Body of pancreas (tissue), 4 donors: Measurements from ENCODE around the gene ILDR1. TPM values are rescaled to one million over a fixed set of nuclear protein-coding genes. Genes with fewer than 3 reads are reported as not detected.

ENCODE experiments used
- ATAC-seq: fragments of 150-250 bp; one replicate; pipeline ENCODE4 v1.9.1; 2016
- DNase-seq, 4 donors: peaks; one replicate each; pipeline ENCODE4 v3.0.0-alpha.2; 2019
- H3K27ac ChIP-seq, 4 donors: fragments of 200-600 bp; sonication (generic); 1 replicate in 3 of 4; 2 replicates in 1 of 4; pipeline versions ENCODE4 v1.5.1 to v1.6.1; 2016 to 2019; ENCODE audit warnings: mild to moderate bottlenecking in 1 of 4, mixed read lengths in 1 of 4, moderate library complexity in 1 of 4
- H3K27me3 ChIP-seq, 2 donors: fragments of 200-600 bp; sonication (generic); one replicate each; pipeline ENCODE4 v1.6.0; 2016; ENCODE audit warnings: mild to moderate bottlenecking in 1 of 2
- H3K36me3 ChIP-seq, 2 donors: fragments of 200-600 bp; sonication (generic); replicated peaks in 1 of 2; 2 replicates each; pipeline ENCODE4 v1.5.1; 2016; ENCODE audit warnings: low read depth in 2 of 2; ENCODE audit not compliant: insufficient read depth in 1 of 2
- H3K4me1 ChIP-seq: fragments of 200-600 bp; sonication (generic); one replicate; pipeline ENCODE4 v1.6.0; 2016
- H3K4me3 ChIP-seq, 2 donors: fragments of 200-600 bp; sonication (generic); 1 replicate in 1 of 2; 2 replicates in 1 of 2; pipeline ENCODE4 v1.5.1; 2016 to 2019
- H3K9me3 ChIP-seq, 3 donors: fragments of 200-600 bp; sonication (generic); 1 replicate in 2 of 3; 2 replicates in 1 of 3; pipeline ENCODE4 v1.5.1; 2016
- POLR2A ChIP-seq, 3 donors: fragments of 450-650 bp; IDR thresholded peaks; one replicate each; pipeline ENCODE4 v1.6.1; 2016; ENCODE audit warnings: antibody characterized with exemption in 3 of 3, mild to moderate bottlenecking in 2 of 3
- WGBS, 2 donors: methylation state at CpG; one replicate each; pipeline ENCODE4 v1.1.5; 2017; 5-methylcytosine and 5-hydroxymethylcytosine counted together
- intact Hi-C: fragments of 100-400 bp; cut with DNase I; formaldehyde crosslinking; loops from one replicate; pipeline ENCODE4 v1.15.1; 2023
- total RNA-seq, 2 donors: library from RNA; depleted of rRNA; stranded (reverse); fragments of >200 nt; gene quantifications; one replicate each; pipeline ENCODE4 v1.1.0, GENCODE V29; 2016
- TF ChIP-seq, protein P1 (sequence below), 7 experiments: fragments of 450-650 bp in 4 of 7; fragments of 200-600 bp in 3 of 7; sonication (generic) in 3 of 7; IDR thresholded peaks; one replicate each; pipeline ENCODE4 v1.5.1; 2016 to 2019; ENCODE audit warnings: antibody characterized with exemption in 7 of 7

The ILDR1 gene
- total RNA-seq, 2 donors from 2014 or later: 2.9 to 4.6 TPM

- WGBS, 2 donors: 85 to 95% methylated on average over 2 of the region's 2 CpGs
- ATAC-seq (no peak), DNase-seq (no peak)
- Histone ChIP-seq H3K9me3 (no peaks in the 10 kb centered on the region), H3K4me3 (no peak overlapping the region), H3K36me3 (no peaks in the 10 kb centered on the region), H3K27me3 (no peaks in the 10 kb centered on the region), H3K27ac (no peak overlapping the region), H3K4me1 (peaks cover 8% of the 10 kb centered on the region)
- no peak for TF ChIP-seq POLR2A (IDR thresholded peaks at IDR 0.05)
- TF ChIP-seq, protein P1, sequence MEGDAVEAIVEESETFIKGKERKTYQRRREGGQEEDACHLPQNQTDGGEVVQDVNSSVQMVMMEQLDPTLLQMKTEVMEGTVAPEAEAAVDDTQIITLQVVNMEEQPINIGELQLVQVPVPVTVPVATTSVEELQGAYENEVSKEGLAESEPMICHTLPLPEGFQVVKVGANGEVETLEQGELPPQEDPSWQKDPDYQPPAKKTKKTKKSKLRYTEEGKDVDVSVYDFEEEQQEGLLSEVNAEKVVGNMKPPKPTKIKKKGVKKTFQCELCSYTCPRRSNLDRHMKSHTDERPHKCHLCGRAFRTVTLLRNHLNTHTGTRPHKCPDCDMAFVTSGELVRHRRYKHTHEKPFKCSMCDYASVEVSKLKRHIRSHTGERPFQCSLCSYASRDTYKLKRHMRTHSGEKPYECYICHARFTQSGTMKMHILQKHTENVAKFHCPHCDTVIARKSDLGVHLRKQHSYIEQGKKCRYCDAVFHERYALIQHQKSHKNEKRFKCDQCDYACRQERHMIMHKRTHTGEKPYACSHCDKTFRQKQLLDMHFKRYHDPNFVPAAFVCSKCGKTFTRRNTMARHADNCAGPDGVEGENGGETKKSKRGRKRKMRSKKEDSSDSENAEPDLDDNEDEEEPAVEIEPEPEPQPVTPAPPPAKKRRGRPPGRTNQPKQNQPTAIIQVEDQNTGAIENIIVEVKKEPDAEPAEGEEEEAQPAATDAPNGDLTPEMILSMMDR (IDR thresholded peaks at IDR 0.05): no peak
- intact Hi-C loops: no loop called here
These were observed 36.2 kb downstream of the ILDR1 start for GRCh38 chr3:121985846-121986245.

DNA sequence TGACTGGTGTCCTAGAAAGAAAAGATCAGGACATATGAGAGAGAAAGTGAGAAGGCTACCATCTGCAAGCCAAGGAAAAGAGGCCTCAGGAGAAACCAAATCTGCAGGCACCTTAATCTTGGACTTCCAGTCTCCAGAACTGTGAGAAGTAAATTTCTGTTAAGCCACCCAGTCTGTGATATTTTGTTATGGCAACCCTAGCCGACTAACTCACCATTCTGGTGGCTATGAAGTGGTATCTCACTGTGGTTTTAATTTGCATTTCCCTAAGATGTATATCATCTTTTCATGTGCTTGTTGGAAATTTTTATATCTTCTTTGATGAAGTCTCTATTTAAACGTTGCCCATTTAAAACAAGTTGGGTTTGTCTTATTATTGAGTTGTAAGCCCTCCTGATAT is 40.6 kb downstream of the ILDR1 start:
- WGBS, 2 donors: 83 to 84% methylated on average over 2 of the region's 2 CpGs
- Histone ChIP-seq H3K36me3 (no peaks in the 10 kb centered on the region), H3K4me3 (no peak overlapping the region), H3K27ac (no peak overlapping the region), H3K27me3 (no peaks in the 10 kb centered on the region), H3K9me3 (no peaks in the 10 kb centered on the region), H3K4me1 (peaks cover 26% of the 10 kb centered on the region)
- ATAC-seq (no peak), DNase-seq (no peak)
- TF ChIP-seq, protein P1 (IDR thresholded peaks at IDR 0.05): no peak
- intact Hi-C loops: no loop called here

GRCh38 chr3:121980450-121980796 is 41.6 kb downstream of the ILDR1 start:
- Histone ChIP-seq H3K36me3 (no peaks in the 10 kb centered on the region), H3K27me3 (no peaks in the 10 kb centered on the region), H3K4me1 (peaks cover 36% of the 10 kb centered on the region), H3K9me3 (no peaks in the 10 kb centered on the region), H3K4me3 (no peak overlapping the region), H3K27ac (peak overlapping the region in 2 of 4 donors; percentile 32 to 66)
- intact Hi-C loops: no loop called here
- no peak for ATAC-seq
- no peak for TF ChIP-seq POLR2A (IDR thresholded peaks at IDR 0.05)
- TF ChIP-seq, protein P1 (IDR thresholded peaks at IDR 0.05): no peak
- no peak for DNase-seq
- 62 to 64% methylated on average over 5 of the region's 5 CpGs for WGBS, 2 donors

DNA sequence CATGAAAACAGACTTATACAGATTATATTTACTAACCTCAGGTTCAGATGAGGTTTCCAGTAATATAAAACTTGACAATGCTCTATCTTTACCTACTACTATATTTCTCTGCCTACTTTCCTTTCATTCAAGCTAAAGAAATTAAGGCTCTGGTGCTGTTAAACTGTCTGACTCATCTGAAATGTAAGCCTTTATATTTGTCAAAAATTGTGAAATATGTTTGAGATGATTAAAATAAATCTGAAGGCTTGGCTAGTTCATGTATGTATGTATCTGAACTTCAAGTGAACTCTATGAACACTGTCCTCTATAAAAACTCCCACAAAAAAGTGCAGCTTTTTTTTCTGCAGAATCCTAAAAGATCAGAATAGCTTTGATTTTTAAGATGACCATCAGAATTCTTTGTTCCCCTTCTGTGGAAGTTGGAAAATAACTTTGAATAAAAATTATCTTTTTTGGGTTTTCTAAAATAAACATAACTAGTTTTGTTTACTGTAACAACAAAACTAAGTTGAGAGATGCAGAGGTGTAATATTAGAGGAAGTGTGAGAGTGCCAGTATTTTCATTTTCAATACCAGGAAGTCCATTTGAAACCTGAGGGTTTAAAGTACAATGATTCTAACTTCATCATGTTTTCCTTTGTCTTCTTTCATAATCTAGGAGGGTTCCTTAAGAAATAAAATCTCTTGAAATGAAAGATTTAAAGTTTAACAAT is 42.2 kb downstream of the ILDR1 start:
- ATAC-seq: peak; percentile 50
- peak overlapping the region in 2 of 4 donors; percentile 32 to 66 for H3K27ac ChIP-seq

More for the DNA sequence above, 42.2 kb downstream of the ILDR1 start:
- no peak for TF ChIP-seq POLR2A (IDR thresholded peaks at IDR 0.05)
- TF ChIP-seq, protein P1 (IDR thresholded peaks at IDR 0.05): no peak
- Histone ChIP-seq H3K4me1 (peaks cover 41% of the 10 kb centered on the region), H3K36me3 (no peaks in the 10 kb centered on the region), H3K4me3 (no peak overlapping the region), H3K27me3 (no peaks in the 10 kb centered on the region), H3K9me3 (no peaks in the 10 kb centered on the region)
- no peak for DNase-seq
- intact Hi-C loops: no loop called here
